Osteoblast (primary cell): ENCODE data around the gene GLT1D1. TPM values are rescaled to one million over a fixed set of nuclear protein-coding genes. Genes with fewer than 3 reads are reported as not detected.

Experiments used
- DNase-seq: peaks from one replicate; pipeline ENCODE4 v3.0.0; 2011; ENCODE audit warnings: low spot score, mixed read lengths; ENCODE audit not compliant: insufficient read length; ENCODE audit errors: missing footprints
- H2AFZ ChIP-seq: 2 replicates; pipeline ENCODE4 v1.6.0; 2011; ENCODE audit warnings: mild to moderate bottlenecking, low read length
- H3K27ac ChIP-seq: 2 replicates; pipeline ENCODE4 v1.5.1; 2011; ENCODE audit warnings: mild to moderate bottlenecking, low read depth, low read length, moderate library complexity
- H3K27me3 ChIP-seq: 2 replicates; pipeline ENCODE4 v1.6.0; 2012; ENCODE audit warnings: mild to moderate bottlenecking, control low read depth, inconsistent platforms, low read length, moderate library complexity; ENCODE audit not compliant: insufficient read depth
- H3K36me3 ChIP-seq: 2 replicates; pipeline ENCODE4 v1.5.1; 2011; ENCODE audit warnings: mild to moderate bottlenecking, low read length, control low read depth, moderate library complexity; ENCODE audit not compliant: insufficient read depth
- H3K4me1 ChIP-seq: 2 replicates; pipeline ENCODE4 v1.5.1; 2011; ENCODE audit warnings: mild to moderate bottlenecking, low read length, control low read depth, moderate library complexity; ENCODE audit not compliant: insufficient read depth
- H3K4me2 ChIP-seq: 2 replicates; pipeline ENCODE4 v1.6.0; 2011; ENCODE audit warnings: mild to moderate bottlenecking, low read length; ENCODE audit not compliant: insufficient read depth
- H3K4me3 ChIP-seq: fragments of 200-600 bp; sonication (generic); 3 replicates; pipeline ENCODE4 v1.5.1; 2012; ENCODE audit warnings: mild to moderate bottlenecking, low read length, inconsistent platforms; ENCODE audit not compliant: insufficient read depth
- H3K79me2 ChIP-seq: 2 replicates; pipeline ENCODE4 v1.6.0; 2012; ENCODE audit warnings: mild to moderate bottlenecking, low read length, control low read depth, inconsistent platforms; ENCODE audit not compliant: insufficient read depth
- H3K9me3 ChIP-seq: 2 replicates; pipeline ENCODE4 v1.5.1; 2011; ENCODE audit warnings: low read depth, low read length, control low read depth
- H4K20me1 ChIP-seq: 2 replicates; pipeline ENCODE4 v1.6.0; 2012; ENCODE audit warnings: mild to moderate bottlenecking, low read length, control low read depth; ENCODE audit not compliant: insufficient read depth
- total RNA-seq: library from RNA; depleted of rRNA; stranded (reverse); fragments of >200 nt; gene quantifications from 2 replicates; pipeline ENCODE4 v1.2.3, GENCODE V29; 2012
- TF ChIP-seq, protein P1 (sequence below): IDR thresholded peaks from 2 replicates; pipeline ENCODE4 v1.5.1; 2011; ENCODE audit warnings: mild to moderate bottlenecking, low read depth, low read length, moderate library complexity; ENCODE audit errors: extremely low read depth

The GLT1D1 gene
- total RNA-seq, 1 donor: not detected

DNA sequence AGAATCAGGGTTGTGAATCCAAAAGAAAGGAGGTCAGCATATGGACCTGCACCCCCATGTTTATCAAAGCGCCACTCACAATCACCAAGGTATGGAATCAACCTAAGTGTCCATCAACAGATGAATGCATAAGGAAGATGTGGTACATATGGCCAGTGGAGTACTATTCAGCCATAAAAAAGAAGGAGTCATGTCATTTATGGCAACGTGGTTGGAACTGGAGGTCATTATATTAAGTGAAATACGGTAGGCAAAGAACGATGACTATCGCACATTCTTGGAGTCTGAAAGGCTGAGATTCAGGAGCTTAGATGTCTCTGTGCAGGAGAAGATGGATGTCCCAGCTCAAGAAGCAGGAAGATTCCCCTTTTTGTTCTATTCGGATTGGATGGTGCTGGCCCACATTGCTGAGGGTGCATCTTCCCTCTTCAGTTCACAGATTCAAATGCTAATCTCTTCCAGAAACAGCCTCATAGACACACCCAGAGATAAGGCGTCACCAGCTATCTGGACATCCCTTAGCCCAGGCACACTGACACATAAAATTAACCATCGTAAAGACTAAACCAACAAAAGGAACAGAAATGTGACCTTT lies 108.1 kb downstream of the GLT1D1 start:
- Histone ChIP-seq H2AFZ (no peak overlapping the region), H3K4me3 (no peak overlapping the region), H3K4me2 (no peak overlapping the region), H3K9me3 (no peaks in the 10 kb centered on the region), H3K36me3 (no peaks in the 10 kb centered on the region), H3K79me2 (no peaks in the 10 kb centered on the region), H3K27ac (no peak overlapping the region), H3K4me1 (no peaks in the 10 kb centered on the region), H3K27me3 (no peaks in the 10 kb centered on the region), H4K20me1 (no peaks in the 10 kb centered on the region)
- TF ChIP-seq, protein P1, sequence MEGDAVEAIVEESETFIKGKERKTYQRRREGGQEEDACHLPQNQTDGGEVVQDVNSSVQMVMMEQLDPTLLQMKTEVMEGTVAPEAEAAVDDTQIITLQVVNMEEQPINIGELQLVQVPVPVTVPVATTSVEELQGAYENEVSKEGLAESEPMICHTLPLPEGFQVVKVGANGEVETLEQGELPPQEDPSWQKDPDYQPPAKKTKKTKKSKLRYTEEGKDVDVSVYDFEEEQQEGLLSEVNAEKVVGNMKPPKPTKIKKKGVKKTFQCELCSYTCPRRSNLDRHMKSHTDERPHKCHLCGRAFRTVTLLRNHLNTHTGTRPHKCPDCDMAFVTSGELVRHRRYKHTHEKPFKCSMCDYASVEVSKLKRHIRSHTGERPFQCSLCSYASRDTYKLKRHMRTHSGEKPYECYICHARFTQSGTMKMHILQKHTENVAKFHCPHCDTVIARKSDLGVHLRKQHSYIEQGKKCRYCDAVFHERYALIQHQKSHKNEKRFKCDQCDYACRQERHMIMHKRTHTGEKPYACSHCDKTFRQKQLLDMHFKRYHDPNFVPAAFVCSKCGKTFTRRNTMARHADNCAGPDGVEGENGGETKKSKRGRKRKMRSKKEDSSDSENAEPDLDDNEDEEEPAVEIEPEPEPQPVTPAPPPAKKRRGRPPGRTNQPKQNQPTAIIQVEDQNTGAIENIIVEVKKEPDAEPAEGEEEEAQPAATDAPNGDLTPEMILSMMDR: no peak
- no peak for DNase-seq

DNA sequence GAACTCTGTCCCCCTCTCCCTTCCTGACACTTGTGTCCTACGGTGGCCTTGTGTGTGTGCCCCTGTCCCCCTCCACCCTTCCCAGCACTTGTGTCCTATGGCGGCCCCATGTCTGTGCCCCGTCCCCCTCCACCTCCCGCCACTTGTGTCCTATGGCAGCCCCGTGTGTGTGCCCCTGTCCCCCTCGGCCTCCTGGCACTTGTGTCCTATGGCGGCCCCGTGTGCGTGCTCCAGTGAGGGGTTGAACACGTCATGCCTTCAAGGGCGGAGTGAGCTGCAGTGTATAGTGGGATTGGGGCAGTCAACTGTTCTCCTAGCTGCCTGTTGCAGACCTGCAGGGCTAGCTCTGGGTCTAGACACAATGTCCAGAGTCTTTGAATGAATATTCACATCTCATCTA lies 108.7 kb downstream of the GLT1D1 start:
- no peak overlapping the region for H3K4me2 ChIP-seq
- no peaks in the 10 kb centered on the region for H3K9me3 ChIP-seq
- H3K27me3 ChIP-seq: no peaks in the 10 kb centered on the region
- TF ChIP-seq, protein P1: no peak
- H3K4me1 ChIP-seq: no peaks in the 10 kb centered on the region
- DNase-seq: no peak
- no peak overlapping the region for H3K27ac ChIP-seq
- H2AFZ ChIP-seq: no peak overlapping the region
- H3K4me3 ChIP-seq: no peak overlapping the region
- no peaks in the 10 kb centered on the region for H3K79me2 ChIP-seq
- no peaks in the 10 kb centered on the region for H3K36me3 ChIP-seq
- no peaks in the 10 kb centered on the region for H4K20me1 ChIP-seq

DNA sequence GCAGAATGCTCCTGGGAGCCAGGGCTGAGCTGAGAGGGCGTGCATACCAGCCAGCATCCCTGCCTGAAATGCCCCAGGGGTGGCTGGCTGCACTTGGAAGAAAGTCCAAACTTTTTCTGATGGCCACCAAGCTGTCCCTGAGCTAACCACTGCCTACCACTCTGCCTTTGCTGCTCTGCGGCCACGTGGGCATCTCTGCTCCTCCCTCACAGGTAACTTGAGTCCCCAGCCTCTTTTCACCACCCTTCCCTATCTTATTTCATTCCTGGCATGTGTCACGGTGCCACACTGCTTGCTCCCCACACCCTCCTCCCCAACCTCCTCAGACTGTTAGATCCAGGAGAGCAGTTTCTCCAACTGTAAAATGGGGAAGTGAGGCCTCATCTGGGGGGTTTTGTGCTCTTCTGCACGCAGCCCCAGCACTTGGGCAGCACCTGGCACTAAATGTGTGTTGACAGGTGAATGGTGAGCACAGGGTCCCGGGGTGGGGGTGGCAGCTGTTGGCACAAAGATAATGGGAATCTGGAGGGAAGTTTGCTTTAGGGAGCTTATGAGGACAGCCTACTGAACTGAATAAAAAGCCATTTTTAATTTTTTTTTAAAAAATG lies 113.0 kb downstream of the GLT1D1 start:
- Histone ChIP-seq H3K4me2 (no peak overlapping the region), H3K4me3 (no peak overlapping the region), H3K4me1 (no peaks in the 10 kb centered on the region), H4K20me1 (no peaks in the 10 kb centered on the region), H3K27ac (no peak overlapping the region), H3K79me2 (no peaks in the 10 kb centered on the region), H2AFZ (no peak overlapping the region), H3K9me3 (no peaks in the 10 kb centered on the region), H3K27me3 (no peaks in the 10 kb centered on the region), H3K36me3 (no peaks in the 10 kb centered on the region)
- DNase-seq: no peak
- TF ChIP-seq, protein P1: no peak

DNA sequence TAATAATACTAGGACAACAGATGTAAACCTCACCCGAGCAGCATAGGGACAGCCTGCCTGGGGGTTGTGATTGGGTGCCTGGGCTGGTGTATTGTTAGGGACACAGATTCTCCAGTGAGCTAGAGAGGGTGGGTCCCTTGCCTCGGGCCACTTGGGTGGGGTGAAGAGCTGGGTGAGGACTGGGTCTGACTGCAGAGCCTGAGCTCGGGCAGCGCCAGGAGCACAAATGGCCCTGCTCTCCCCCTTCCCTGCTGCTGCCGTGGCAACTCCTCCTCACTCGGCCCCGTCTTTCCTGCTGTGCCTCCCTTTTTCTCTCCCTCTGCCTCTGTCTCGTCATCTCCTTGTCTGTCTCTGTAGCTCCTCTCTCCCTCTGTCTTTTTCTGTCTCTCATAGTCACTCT lies 115.4 kb downstream of the GLT1D1 start:
- H3K27ac ChIP-seq: no peak overlapping the region
- H3K36me3 ChIP-seq: no peaks in the 10 kb centered on the region
- no peaks in the 10 kb centered on the region for H3K27me3 ChIP-seq
- no peak overlapping the region for H3K4me3 ChIP-seq
- no peaks in the 10 kb centered on the region for H3K79me2 ChIP-seq
- no peaks in the 10 kb centered on the region for H3K4me1 ChIP-seq
- no peaks in the 10 kb centered on the region for H4K20me1 ChIP-seq
- no peak for DNase-seq
- H3K9me3 ChIP-seq: no peaks in the 10 kb centered on the region
- no peak overlapping the region for H3K4me2 ChIP-seq
- TF ChIP-seq, protein P1: no peak
- H2AFZ ChIP-seq: no peak overlapping the region
